BLaER1 treated with 17β-estradiol and CSF1 and Interleukin-3, amounts not matched to agents 10 nM and 100 nM (cell line): ENCODE measurements around the gene NSMCE1.

Experiments used
- H3K27ac ChIP-seq, 11 experiments: shearing (Covaris generic); formaldehyde crosslinking; 2 replicates each; pipeline ENCODE4 v1.8.1; 2022
- H3K27me3 ChIP-seq, 11 experiments: shearing (Covaris generic); formaldehyde crosslinking; 2 replicates each; pipeline ENCODE4 v1.8.1; 2022
- H3K36me3 ChIP-seq, 11 experiments: shearing (Covaris generic); formaldehyde crosslinking; 2 replicates each; pipeline ENCODE4 v1.8.1; 2022
- H3K4me1 ChIP-seq, 10 experiments: shearing (Covaris generic); formaldehyde crosslinking; 2 replicates each; pipeline ENCODE4 v1.8.1; 2022
- H3K4me2 ChIP-seq, 11 experiments: shearing (Covaris generic); formaldehyde crosslinking; 2 replicates each; pipeline ENCODE4 v1.8.1; 2022
- H3K4me3 ChIP-seq, 10 experiments: shearing (Covaris generic); formaldehyde crosslinking; 2 replicates each; pipeline ENCODE4 v1.8.1; 2022
- H3K9ac ChIP-seq, 11 experiments: shearing (Covaris generic); formaldehyde crosslinking; 2 replicates each; pipeline ENCODE4 v1.8.1; 2022
- H3K9me3 ChIP-seq, 11 experiments: shearing (Covaris generic); formaldehyde crosslinking; replicated peaks in 1 of 11; 2 replicates each; pipeline ENCODE4 v1.8.1; 2022
- H4K20me1 ChIP-seq, 11 experiments: shearing (Covaris generic); formaldehyde crosslinking; 2 replicates each; pipeline ENCODE4 v1.8.1; 2022
- Cebpa-rat ChIP-seq, 11 experiments: shearing (Covaris generic); IDR thresholded peaks; 2 replicates each; pipeline ENCODE4 v1.8.1; 2022

NSMCE1 gene

GRCh38 chr16:27189335-27189972, 79.1 kb downstream of the NSMCE1 start:
- Histone ChIP-seq H3K36me3 (no peaks in the 10 kb centered on the region), H4K20me1 (no peaks in the 10 kb centered on the region), H3K4me3 (no peak overlapping the region), H3K27me3 (no peaks in the 10 kb centered on the region), H3K9ac (peak overlapping the region in 1 of 11 experiments; percentile 14; a peak in 1 of 22 replicates), H3K4me1 (peaks cover 0 to 28% (median 19%) of the 10 kb centered on the region in 10 experiments; a peak in 13 of 20 replicates), H3K9me3 (peaks cover 5 to 18% (median 8%) of the 10 kb centered on the region in 11 experiments; a peak in 21 of 22 replicates), H3K27ac (0 out of 22 replicates have a peak overlapping the region, but pooled peaks of 1 of the 11 experiments have one; percentile 5), H3K4me2 (peak overlapping the region in 8 of 11 experiments; percentile 4 to 36 (median 16); a peak in 8 of 22 replicates)
- no peak for TF ChIP-seq Cebpa-rat (IDR thresholded peaks at IDR 0.05)

GRCh38 chr16:27188633-27189032, 79.9 kb downstream of the NSMCE1 start:
- no peak overlapping the region for H3K4me3 ChIP-seq
- H3K4me1 ChIP-seq: peaks cover 0 to 28% (median 19%) of the 10 kb centered on the region in 10 experiments; a peak in 13 of 20 replicates

GRCh38 chr16:27185776-27186130, 82.8 kb downstream of the NSMCE1 start:
- H3K36me3 ChIP-seq: no peaks in the 10 kb centered on the region
- H3K9me3 ChIP-seq: 0 out of 22 replicates have a peak, but pooled peaks cover 0 to 5% (median 0%) of the 10 kb centered on the region in 11 experiments
- no peak overlapping the region for H3K9ac ChIP-seq
- H3K4me3 ChIP-seq: no peak overlapping the region
- no peak overlapping the region; a peak in 1 of 22 replicates for H3K27ac ChIP-seq
- no peak for TF ChIP-seq Cebpa-rat (IDR thresholded peaks at IDR 0.05)
- no peaks in the 10 kb centered on the region for H4K20me1 ChIP-seq
- no peaks in the 10 kb centered on the region for H3K27me3 ChIP-seq
- peak overlapping the region in 4 of 11 experiments; percentile 3 to 42 (median 15); a peak in 3 of 22 replicates for H3K4me2 ChIP-seq
- H3K4me1 ChIP-seq: peaks cover 0 to 41% (median 28%) of the 10 kb centered on the region in 10 experiments; a peak in 16 of 20 replicates

More at GRCh38 chr16:27188633-27189032, 79.9 kb downstream of the NSMCE1 start:
- Histone ChIP-seq H3K4me2 (no peak overlapping the region), H3K27me3 (no peaks in the 10 kb centered on the region), H4K20me1 (no peaks in the 10 kb centered on the region), H3K36me3 (no peaks in the 10 kb centered on the region), H3K27ac (no peak overlapping the region), H3K9me3 (peaks cover 0 to 9% (median 0%) of the 10 kb centered on the region in 11 experiments; a peak in 7 of 22 replicates), H3K9ac (no peak overlapping the region)
- no peak for TF ChIP-seq Cebpa-rat (IDR thresholded peaks at IDR 0.05)

- no peak for TF ChIP-seq Cebpa-rat (IDR thresholded peaks at IDR 0.05)
- H3K9ac ChIP-seq: no peak overlapping the region
Observed at GRCh38 chr16:27182906-27183405, 85.6 kb downstream of the NSMCE1 start.

GRCh38 chr16:27181019-27181790, 87.4 kb downstream of the NSMCE1 start:
- Histone ChIP-seq H3K4me3 (no peak overlapping the region), H3K9ac (0 out of 22 replicates have a peak overlapping the region, but pooled peaks of 1 of the 11 experiments have one; percentile 14), H3K9me3 (0 out of 22 replicates have a peak, but pooled peaks cover 0 to 5% (median 0%) of the 10 kb centered on the region in 11 experiments), H4K20me1 (no peaks in the 10 kb centered on the region), H3K27ac (peak overlapping the region in 4 of 11 experiments; percentile 4 to 91 (median 32); a peak in 6 of 22 replicates), H3K4me1 (peaks cover 35 to 75% (median 65%) of the 10 kb centered on the region in 10 experiments), H3K27me3 (no peaks in the 10 kb centered on the region), H3K4me2 (peak overlapping the region in 7 of 11 experiments; percentile 27 to 99 (median 92); a peak in 13 of 22 replicates), H3K36me3 (no peaks in the 10 kb centered on the region)
- TF ChIP-seq Cebpa-rat (IDR thresholded peaks at IDR 0.05): no peak

More at GRCh38 chr16:27182906-27183405, 85.6 kb downstream of the NSMCE1 start:
- Histone ChIP-seq H3K4me2 (no peak overlapping the region), H3K4me1 (peaks cover 21 to 59% (median 47%) of the 10 kb centered on the region in 10 experiments), H4K20me1 (no peaks in the 10 kb centered on the region), H3K9me3 (0 out of 22 replicates have a peak, but pooled peaks cover 0 to 5% (median 0%) of the 10 kb centered on the region in 11 experiments), H3K4me3 (no peak overlapping the region), H3K27ac (no peak overlapping the region), H3K36me3 (no peaks in the 10 kb centered on the region), H3K27me3 (no peaks in the 10 kb centered on the region)

- Histone ChIP-seq H3K4me1 (peaks cover 35 to 75% (median 72%) of the 10 kb centered on the region in 10 experiments), H3K9me3 (0 out of 22 replicates have a peak, but pooled peaks cover 0 to 5% (median 0%) of the 10 kb centered on the region in 11 experiments), H3K4me3 (peak overlapping the region in 9 of 10 experiments; percentile 2 to 57 (median 47); a peak in 15 of 20 replicates), H3K9ac (peak overlapping the region in 10 of 11 experiments; percentile 38 to 80 (median 74); a peak in 17 of 22 replicates), H3K27ac (peak overlapping the region in 9 of 11 experiments; percentile 75 to 91 (median 84); a peak in 19 of 22 replicates), H3K4me2 (peak overlapping the region; percentile 82 to 99 (median 92)), H3K27me3 (no peaks in the 10 kb centered on the region), H3K36me3 (no peaks in the 10 kb centered on the region), H4K20me1 (no peaks in the 10 kb centered on the region)
- TF ChIP-seq Cebpa-rat (IDR thresholded peaks at IDR 0.05): no peak
Observed at GRCh38 chr16:27179500-27180072, 89.0 kb downstream of the NSMCE1 start.

GRCh38 chr16:27177031-27177774, 91.4 kb downstream of the NSMCE1 start:
- no peak for TF ChIP-seq Cebpa-rat (IDR thresholded peaks at IDR 0.05)
- peak overlapping the region in 9 of 11 experiments; percentile 56 to 80 (median 74); a peak in 15 of 22 replicates for H3K9ac ChIP-seq
- H3K4me1 ChIP-seq: peaks cover 42 to 99% (median 96%) of the 10 kb centered on the region in 10 experiments

More at GRCh38 chr16:27177031-27177774, 91.4 kb downstream of the NSMCE1 start:
- Histone ChIP-seq H3K36me3 (no peaks in the 10 kb centered on the region), H3K4me2 (peak overlapping the region; percentile 82 to 99 (median 92)), H3K27me3 (no peaks in the 10 kb centered on the region), H3K4me3 (peak overlapping the region in 2 of 10 experiments; percentile 6 to 51; a peak in 1 of 20 replicates), H3K9me3 (0 out of 22 replicates have a peak, but pooled peaks cover 0 to 3% (median 0%) of the 10 kb centered on the region in 11 experiments), H4K20me1 (no peaks in the 10 kb centered on the region), H3K27ac (peak overlapping the region in 10 of 11 experiments; percentile 49 to 91 (median 84); a peak in 19 of 22 replicates)
